ENCODE data around the gene FOXP4. TPM values are rescaled to one million over a fixed set of nuclear protein-coding genes. Genes with fewer than 3 reads are reported as not detected.

FOXP4 gene
- polyA plus RNA-seq, 1 of the 3 experiments (the other 2 are of a cell fraction), result 7.3 TPM

DNA sequence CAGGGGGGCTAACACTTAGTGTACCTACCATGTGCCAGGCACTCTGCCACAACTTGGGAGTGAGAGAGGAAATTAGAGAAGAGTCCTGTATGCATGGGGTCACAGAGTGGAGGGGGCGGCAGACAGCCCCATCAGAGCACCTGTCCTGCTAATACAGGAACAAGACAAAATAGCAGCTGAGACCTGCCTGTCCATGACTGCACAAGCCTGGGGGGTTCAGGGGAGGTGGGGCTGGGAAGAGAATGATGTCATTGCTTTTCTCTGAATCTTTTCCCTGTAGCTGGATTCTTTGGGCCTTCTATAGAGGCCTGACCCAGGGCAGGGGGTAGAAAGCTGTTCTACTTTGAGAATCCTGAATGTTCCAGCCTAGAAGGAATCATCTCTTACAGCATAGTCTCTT, 37.4 kb downstream of the FOXP4 start:
- Histone ChIP-seq H3K79me2 (ENCODE audit: insufficient read depth) (0 out of 2 replicates have a peak, but pooled peaks cover 8% of the 10 kb centered on the region), H3K9me3 (no peaks in the 10 kb centered on the region), H3K4me3 (ENCODE audit: low read depth in 2 of 2, low read length in 1 of 2) (no peak overlapping the region), H2AFZ (ENCODE audit: low read depth) (no peak overlapping the region), H3K27ac (ENCODE audit: low read depth in 2 of 2, low read length in 1 of 2) (no peak overlapping the region), H3K9me2 (no peaks in the 10 kb centered on the region), H4K20me1 (ENCODE audit: insufficient read depth) (no peaks in the 10 kb centered on the region), H3F3A (replicated peaks; ENCODE audit: insufficient read depth) (peaks cover 37% of the 10 kb centered on the region), H3K4me2 (no peak overlapping the region), H3K4me1 (ENCODE audit: control insufficient read depth in 1 of 2, insufficient read depth in 2 of 2, low read depth in 1 of 2, low read length in 1 of 2) (peaks cover 39 to 41% of the 10 kb centered on the region in 2 experiments; a peak in 3 of 4 replicates), H3K27me3 (ENCODE audit: insufficient read depth) (no peaks in the 10 kb centered on the region), H3K36me3 (replicated peaks in 1 of 2; ENCODE audit: control insufficient read depth in 1 of 2, insufficient read depth in 2 of 2, low read length in 1 of 2) (peaks cover 0 to 9% of the 10 kb centered on the region in 2 experiments), H3K9ac (no peak overlapping the region)
- WGBS (ENCODE audit: low lambda C conversion rate), result 100% methylated on average over 1 of the region's 1 CpG
- ChIA-PET POLR2A (no interaction called here), CTCF (interaction anchor here (1.3 to 2.1 kb wide), 3 partner anchors 19 to 202 kb away, joined by 3 to 5 read pairs (median 4); no protein-coding TSS in a partner anchor)
- DNase-seq, result no peak
- no peak for TF ChIP-seq SMC3 (IDR thresholded peaks at IDR 0.05; ENCODE audit: low read depth, low read length)
- no peak for TF ChIP-seq RAD21 (IDR thresholded peaks at IDR 0.05; ENCODE audit: low read length)
- no peak for TF ChIP-seq JUND (IDR thresholded peaks at IDR 0.05)
- no peak for TF ChIP-seq POLR2AphosphoS5 (IDR thresholded peaks at IDR 0.05; ENCODE audit: low read depth, low read length)
- TF ChIP-seq TEAD4 (IDR thresholded peaks at IDR 0.05; ENCODE audit: borderline replicate concordance, insufficient read depth), result no peak
- TF ChIP-seq, protein P1, sequence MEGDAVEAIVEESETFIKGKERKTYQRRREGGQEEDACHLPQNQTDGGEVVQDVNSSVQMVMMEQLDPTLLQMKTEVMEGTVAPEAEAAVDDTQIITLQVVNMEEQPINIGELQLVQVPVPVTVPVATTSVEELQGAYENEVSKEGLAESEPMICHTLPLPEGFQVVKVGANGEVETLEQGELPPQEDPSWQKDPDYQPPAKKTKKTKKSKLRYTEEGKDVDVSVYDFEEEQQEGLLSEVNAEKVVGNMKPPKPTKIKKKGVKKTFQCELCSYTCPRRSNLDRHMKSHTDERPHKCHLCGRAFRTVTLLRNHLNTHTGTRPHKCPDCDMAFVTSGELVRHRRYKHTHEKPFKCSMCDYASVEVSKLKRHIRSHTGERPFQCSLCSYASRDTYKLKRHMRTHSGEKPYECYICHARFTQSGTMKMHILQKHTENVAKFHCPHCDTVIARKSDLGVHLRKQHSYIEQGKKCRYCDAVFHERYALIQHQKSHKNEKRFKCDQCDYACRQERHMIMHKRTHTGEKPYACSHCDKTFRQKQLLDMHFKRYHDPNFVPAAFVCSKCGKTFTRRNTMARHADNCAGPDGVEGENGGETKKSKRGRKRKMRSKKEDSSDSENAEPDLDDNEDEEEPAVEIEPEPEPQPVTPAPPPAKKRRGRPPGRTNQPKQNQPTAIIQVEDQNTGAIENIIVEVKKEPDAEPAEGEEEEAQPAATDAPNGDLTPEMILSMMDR (IDR thresholded peaks at IDR 0.05), result no peak
- TF ChIP-seq REST (IDR thresholded peaks at IDR 0.05; ENCODE audit: low read depth, low read length), result no peak
- no peak for TF ChIP-seq FOXJ3 (CRISPR knock-in tag; IDR thresholded peaks at IDR 0.05)
- TF ChIP-seq, protein P2, sequence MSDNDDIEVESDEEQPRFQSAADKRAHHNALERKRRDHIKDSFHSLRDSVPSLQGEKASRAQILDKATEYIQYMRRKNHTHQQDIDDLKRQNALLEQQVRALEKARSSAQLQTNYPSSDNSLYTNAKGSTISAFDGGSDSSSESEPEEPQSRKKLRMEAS (IDR thresholded peaks at IDR 0.05; ENCODE audit: low read depth), result no peak
- TF ChIP-seq ZBTB33 (IDR thresholded peaks at IDR 0.05; ENCODE audit: borderline replicate concordance, low read depth), result no peak
- TF ChIP-seq, protein P3, sequence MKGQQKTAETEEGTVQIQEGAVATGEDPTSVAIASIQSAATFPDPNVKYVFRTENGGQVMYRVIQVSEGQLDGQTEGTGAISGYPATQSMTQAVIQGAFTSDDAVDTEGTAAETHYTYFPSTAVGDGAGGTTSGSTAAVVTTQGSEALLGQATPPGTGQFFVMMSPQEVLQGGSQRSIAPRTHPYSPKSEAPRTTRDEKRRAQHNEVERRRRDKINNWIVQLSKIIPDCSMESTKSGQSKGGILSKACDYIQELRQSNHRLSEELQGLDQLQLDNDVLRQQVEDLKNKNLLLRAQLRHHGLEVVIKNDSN (IDR thresholded peaks at IDR 0.05; ENCODE audit: borderline replicate concordance, low read depth), result no peak
- TF ChIP-seq EZH2phosphoT487 (IDR thresholded peaks at IDR 0.05; ENCODE audit: borderline replicate concordance, low read depth), result no peak
- no peak for TF ChIP-seq CHD2 (IDR thresholded peaks at IDR 0.05; ENCODE audit: low read length, partially characterized antibody)
